Measurements from ENCODE around the gene ARHGAP23. TPM values are rescaled to one million over a fixed set of nuclear protein-coding genes. Genes with fewer than 3 reads are reported as not detected.
A peak's percentile ranks its signal among the peaks of the same experiment; 100 is the strongest.

The ARHGAP23 gene
- total RNA-seq, 4 donors from 2014 or later: 2.6 to 119 (median 15.2) TPM

DNA sequence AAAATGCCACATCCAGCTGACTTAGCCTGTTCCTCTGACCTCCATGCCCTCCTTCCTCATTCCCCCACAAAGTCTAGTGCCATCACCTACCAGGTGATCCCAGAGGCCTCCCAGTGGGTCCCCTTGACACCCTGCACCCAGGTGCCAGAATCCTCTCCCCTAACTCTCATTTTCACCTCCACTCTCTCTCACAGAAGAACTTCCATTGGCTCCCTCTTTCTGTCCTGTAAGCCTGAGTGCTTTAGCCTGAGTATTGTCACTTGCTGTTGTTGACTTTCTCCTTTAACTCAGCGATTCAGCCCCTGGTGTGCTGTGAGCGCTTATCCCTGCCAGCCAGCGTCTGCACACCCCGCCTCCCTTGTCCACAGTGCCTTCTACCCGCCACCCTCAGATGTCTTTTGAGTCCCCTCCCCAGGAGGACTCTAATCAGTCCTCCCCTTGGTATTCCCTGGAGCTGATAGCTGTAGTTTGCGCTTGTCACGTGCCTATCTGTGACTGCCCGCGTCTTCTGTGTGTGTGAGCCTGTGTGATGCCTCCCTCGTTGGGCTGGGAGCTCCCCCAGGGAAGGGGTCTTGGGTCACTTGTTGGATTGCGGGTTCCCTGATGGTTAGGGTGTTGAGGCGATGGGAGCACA, 31.9 kb downstream of the ARHGAP23 start:
- Histone ChIP-seq H3K36me3 (no peaks in the 10 kb centered on the region), H3K27ac (no peak overlapping the region), H3K27me3 (no peaks in the 10 kb centered on the region), H3K9me3 (no peaks in the 10 kb centered on the region), H3K4me3 (no peak overlapping the region), H3K4me1 (peaks cover 0 to 11% of the 10 kb centered on the region in 2 donors)
- no peak for DNase-seq
- no peak for TF ChIP-seq POLR2A (IDR thresholded peaks at IDR 0.05)
- TF ChIP-seq, protein P1, sequence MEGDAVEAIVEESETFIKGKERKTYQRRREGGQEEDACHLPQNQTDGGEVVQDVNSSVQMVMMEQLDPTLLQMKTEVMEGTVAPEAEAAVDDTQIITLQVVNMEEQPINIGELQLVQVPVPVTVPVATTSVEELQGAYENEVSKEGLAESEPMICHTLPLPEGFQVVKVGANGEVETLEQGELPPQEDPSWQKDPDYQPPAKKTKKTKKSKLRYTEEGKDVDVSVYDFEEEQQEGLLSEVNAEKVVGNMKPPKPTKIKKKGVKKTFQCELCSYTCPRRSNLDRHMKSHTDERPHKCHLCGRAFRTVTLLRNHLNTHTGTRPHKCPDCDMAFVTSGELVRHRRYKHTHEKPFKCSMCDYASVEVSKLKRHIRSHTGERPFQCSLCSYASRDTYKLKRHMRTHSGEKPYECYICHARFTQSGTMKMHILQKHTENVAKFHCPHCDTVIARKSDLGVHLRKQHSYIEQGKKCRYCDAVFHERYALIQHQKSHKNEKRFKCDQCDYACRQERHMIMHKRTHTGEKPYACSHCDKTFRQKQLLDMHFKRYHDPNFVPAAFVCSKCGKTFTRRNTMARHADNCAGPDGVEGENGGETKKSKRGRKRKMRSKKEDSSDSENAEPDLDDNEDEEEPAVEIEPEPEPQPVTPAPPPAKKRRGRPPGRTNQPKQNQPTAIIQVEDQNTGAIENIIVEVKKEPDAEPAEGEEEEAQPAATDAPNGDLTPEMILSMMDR (IDR thresholded peaks at IDR 0.05): no peak
- intact Hi-C loops (cut with DNase I; ENCODE audit: low total_unique reads): no loop called here

DNA sequence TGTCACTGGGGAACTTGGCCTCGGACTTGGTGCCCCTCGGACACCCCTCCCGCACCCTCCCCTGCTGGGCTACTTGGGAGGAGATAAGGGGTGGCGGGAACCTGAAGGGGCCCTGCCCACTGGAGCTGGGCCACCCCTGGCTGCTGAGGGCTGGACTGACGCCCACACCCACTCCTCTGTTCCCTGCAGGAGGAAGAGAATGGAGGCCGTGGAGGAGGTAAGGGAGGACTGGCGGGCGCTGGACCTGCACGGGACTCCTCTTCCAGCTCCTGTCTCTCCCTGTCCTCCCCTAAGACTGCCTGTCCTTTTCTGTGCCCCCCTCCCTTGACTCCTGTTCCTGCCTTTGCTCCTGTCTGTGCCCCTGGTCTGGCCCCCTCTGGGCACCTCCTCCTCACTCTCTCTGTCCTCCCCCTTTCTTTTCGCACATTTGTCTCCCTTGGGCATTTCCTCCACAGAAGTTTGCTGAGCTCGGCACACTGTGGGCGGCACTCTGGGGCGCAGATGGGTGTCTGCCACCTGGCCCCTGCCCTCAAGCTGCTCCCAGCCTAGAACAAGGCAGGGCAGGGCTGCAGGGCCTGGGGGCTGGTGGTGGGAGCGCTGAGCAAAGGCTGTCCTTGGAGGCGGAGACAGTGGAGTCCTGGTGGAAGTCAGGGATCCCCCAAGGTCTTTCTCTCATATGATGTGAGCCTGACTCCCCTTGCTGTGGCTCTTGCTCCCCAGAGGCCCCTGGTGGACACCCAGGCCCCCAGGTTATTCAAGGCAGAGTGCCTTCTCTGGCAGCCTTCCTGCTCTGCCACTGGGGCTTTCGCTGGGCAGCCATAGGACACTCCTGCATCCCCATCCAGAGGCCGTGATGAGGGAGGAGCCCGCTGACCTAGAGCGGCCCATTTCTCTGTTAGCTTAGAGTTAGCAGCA, 32.7 kb downstream of the ARHGAP23 start:
- Histone ChIP-seq H3K36me3 (no peaks in the 10 kb centered on the region), H3K27me3 (no peaks in the 10 kb centered on the region), H3K4me1 (peaks cover 0 to 9% of the 10 kb centered on the region in 2 donors), H3K4me3 (no peak overlapping the region), H3K27ac (no peak overlapping the region), H3K9me3 (no peaks in the 10 kb centered on the region)
- DNase-seq: no peak
- no peak for TF ChIP-seq POLR2A (IDR thresholded peaks at IDR 0.05)
- intact Hi-C loops (cut with DNase I; ENCODE audit: low total_unique reads): no loop called here

DNA sequence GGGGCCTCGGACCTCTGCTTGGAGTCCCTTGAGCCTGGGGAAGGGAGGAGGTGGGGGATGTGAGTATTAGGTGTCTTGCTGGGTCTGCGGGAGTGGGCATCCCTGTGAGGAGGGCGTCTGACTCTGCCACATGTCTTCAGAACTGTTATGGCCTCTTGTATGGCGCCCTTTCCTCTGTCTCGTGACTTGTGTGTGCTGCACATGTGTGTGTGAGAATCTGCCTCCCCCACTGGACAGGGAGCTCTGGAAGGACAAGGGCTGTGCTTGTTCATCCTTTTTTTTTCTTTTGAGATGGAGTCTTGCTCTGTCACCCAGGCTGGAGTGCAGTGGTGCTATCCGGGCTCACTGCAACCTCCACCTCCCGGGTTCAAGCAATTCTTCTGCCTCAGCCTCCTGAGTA, 33.4 kb downstream of the ARHGAP23 start:
- no peaks in the 10 kb centered on the region for H3K27me3 ChIP-seq
- H3K9me3 ChIP-seq: no peaks in the 10 kb centered on the region
- no peak overlapping the region for H3K27ac ChIP-seq
- H3K4me1 ChIP-seq: peaks cover 0 to 16% of the 10 kb centered on the region in 2 donors
- DNase-seq: no peak
- intact Hi-C loops (cut with DNase I; ENCODE audit: low total_unique reads): no loop called here
- H3K36me3 ChIP-seq: no peaks in the 10 kb centered on the region
- TF ChIP-seq POLR2A (IDR thresholded peaks at IDR 0.05): no peak
- TF ChIP-seq, protein P1 (IDR thresholded peaks at IDR 0.05): no peak
- H3K4me3 ChIP-seq: no peak overlapping the region

DNA sequence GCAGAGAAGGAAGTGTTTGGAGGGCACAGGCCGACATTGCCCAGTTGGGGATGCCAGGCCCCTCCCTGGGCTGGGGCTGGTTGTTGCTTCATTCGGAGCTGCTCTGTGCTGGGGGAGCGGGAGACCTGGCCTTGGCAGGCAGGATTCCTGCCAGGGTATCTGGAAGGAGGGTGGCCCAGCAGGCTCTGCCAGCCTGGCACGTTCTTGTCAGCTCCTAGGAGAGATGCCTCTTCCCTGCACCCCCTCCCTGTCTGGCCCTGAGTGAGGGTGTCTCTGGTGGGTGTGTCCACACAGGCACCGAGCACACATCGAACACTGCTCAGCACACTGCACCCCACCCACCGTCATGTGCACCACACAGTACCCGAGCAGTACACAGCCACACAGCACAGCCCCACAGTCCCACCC, 35.2 kb downstream of the ARHGAP23 start:
- Histone ChIP-seq H3K9me3 (no peaks in the 10 kb centered on the region), H3K36me3 (no peaks in the 10 kb centered on the region), H3K4me1 (peaks cover 0 to 26% of the 10 kb centered on the region in 2 donors), H3K27me3 (no peaks in the 10 kb centered on the region), H3K27ac (peak overlapping the region; percentile 96 to 98), H3K4me3 (no peak overlapping the region)
- TF ChIP-seq POLR2A (IDR thresholded peaks at IDR 0.05): no peak
- TF ChIP-seq, protein P1 (IDR thresholded peaks at IDR 0.05): no peak
- intact Hi-C loops (cut with DNase I; ENCODE audit: low total_unique reads): no loop called here
- DNase-seq: no peak

DNA sequence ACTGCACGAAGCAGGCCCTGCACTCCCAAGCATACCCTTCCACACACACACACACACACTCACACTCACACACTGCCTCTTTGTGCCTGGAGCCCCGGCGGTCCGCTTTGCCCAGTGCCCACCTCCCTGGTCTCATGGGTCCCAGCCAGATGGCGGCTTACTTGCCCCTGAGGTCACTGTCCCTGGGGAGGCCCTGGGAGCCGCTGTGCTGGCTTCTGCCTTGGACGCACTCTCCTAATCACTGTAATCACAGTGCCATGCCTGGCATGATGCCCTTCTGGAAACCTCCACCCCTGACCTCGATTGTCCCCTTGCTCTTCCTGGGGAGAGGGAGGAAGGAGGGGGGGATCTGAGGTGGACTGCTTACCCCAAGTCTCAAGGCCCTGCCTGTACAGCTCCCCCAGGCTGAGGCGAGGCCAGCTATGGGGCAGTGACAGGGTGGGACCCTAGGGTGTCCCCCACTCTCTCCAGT, 36.0 kb downstream of the ARHGAP23 start:
- H3K9me3 ChIP-seq: no peaks in the 10 kb centered on the region
- no peak for TF ChIP-seq POLR2A (IDR thresholded peaks at IDR 0.05)
- TF ChIP-seq, protein P1 (IDR thresholded peaks at IDR 0.05): no peak
- H3K27ac ChIP-seq: peak overlapping the region; percentile 96 to 98
- peak overlapping the region; percentile 46 to 55 for H3K4me3 ChIP-seq
- DNase-seq: peak; percentile 67 to 71
- H3K4me1 ChIP-seq: peaks cover 0 to 26% of the 10 kb centered on the region in 2 donors
- no peaks in the 10 kb centered on the region for H3K27me3 ChIP-seq
- intact Hi-C loops (cut with DNase I; ENCODE audit: low total_unique reads): no loop called here
- H3K36me3 ChIP-seq: no peaks in the 10 kb centered on the region
